ENCODE results near the gene SLC37A4. TPM values are rescaled to one million over a fixed set of nuclear protein-coding genes. Genes with fewer than 3 reads are reported as not detected.

SLC37A4 gene
- total and polyA plus RNA-seq, 2 of the 8 experiments (the other 6 are each of a cell fraction or from before 2014, with no cell fraction given), result 35.1 to 91.9 TPM

DNA sequence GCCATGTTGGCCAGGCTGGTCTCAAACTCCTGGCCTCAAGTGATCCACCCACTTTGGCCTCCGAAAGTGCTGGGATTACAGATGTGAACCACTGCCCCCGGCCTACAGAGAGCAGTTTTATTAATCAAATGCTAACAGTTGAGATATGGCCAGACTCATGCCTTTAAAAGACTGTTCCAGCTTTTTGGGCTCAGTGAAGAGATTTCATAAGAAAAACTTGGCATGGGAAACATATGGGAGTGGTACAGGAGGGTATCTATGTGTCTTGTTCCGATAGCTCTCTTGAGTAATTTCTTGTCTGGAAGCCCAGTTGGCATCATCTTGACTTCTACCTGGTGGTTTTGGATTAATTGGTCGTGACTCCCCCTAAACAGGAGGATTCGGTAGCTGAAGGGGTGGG, 8.2 kb upstream of the SLC37A4 start:
- POLR2A ChIA-PET (ENCODE audit: partially characterized antibody), result interaction anchor here (1.4 kb wide), 2 partner anchors 9 to 416 kb away, joined by 3 to 6 read pairs; no protein-coding TSS in a partner anchor
- Histone ChIP-seq H3K36me3 (ENCODE audit: control insufficient read depth in 2 of 4, insufficient read depth in 4 of 4, low read length in 3 of 4) (no peaks in the 10 kb centered on the region), H4K8ac (ENCODE audit: extremely low read depth, insufficient read depth, low read length) (no peak overlapping the region), H3K79me2 (ENCODE audit: control insufficient read depth in 1 of 2, insufficient read depth in 2 of 2, low read length in 2 of 2) (no peaks in the 10 kb centered on the region), H2BK12ac (ENCODE audit: low read depth, low read length) (no peak overlapping the region), H3K4ac (replicated peaks; ENCODE audit: insufficient read length, low read depth, low read length) (no peak overlapping the region), H3K9me3 (ENCODE audit: insufficient read depth in 2 of 2, low read depth in 1 of 2, low read length in 1 of 2) (no peaks in the 10 kb centered on the region), H3K79me1 (ENCODE audit: low read depth, low read length) (no peaks in the 10 kb centered on the region), H2BK5ac (ENCODE audit: low read depth, low read length) (no peak overlapping the region), H3K4me2 (ENCODE audit: insufficient read depth in 1 of 2, low read depth in 2 of 2, low read length in 2 of 2) (no peak overlapping the region), H3K4me1 (replicated peaks in 1 of 4; ENCODE audit: control insufficient read depth in 3 of 4, insufficient read depth in 4 of 4, low read length in 3 of 4) (peaks cover 0 to 3% (median 1%) of the 10 kb centered on the region in 4 experiments; a peak in 3 of 7 replicates), H3K18ac (ENCODE audit: extremely low read depth, low read length) (no peak overlapping the region; the same call in 1 of the 2 replicates), H2AK5ac (ENCODE audit: low read depth, low read length) (no peak overlapping the region), H4K91ac (replicated peaks; ENCODE audit: insufficient read length, low read length) (no peak overlapping the region), H3K4me3 (ENCODE audit: extremely low read depth in 1 of 4, insufficient read depth in 2 of 4, low read depth in 3 of 4, low read length in 4 of 4) (no peak overlapping the region), H3K27ac (ENCODE audit: low read depth, low read length) (no peak overlapping the region), H4K5ac (ENCODE audit: insufficient read length, low read depth, low read length) (no peak overlapping the region), H3K9ac (replicated peaks in 1 of 4; ENCODE audit: extremely low read depth in 1 of 4, low read depth in 3 of 4, low read length in 3 of 4) (no peak overlapping the region), H2BK15ac (ENCODE audit: low read length) (no peak overlapping the region), H2AFZ (ENCODE audit: low read length) (no peak overlapping the region), H2BK120ac (replicated peaks; ENCODE audit: low read depth, low read length) (no peak overlapping the region), H2BK20ac (ENCODE audit: low read length) (no peak overlapping the region), H3K56ac (replicated peaks; ENCODE audit: insufficient read length, low read depth, low read length) (no peak overlapping the region), H3K27me3 (replicated peaks in 1 of 4; ENCODE audit: control insufficient read depth in 3 of 4, extremely low read depth in 1 of 4, insufficient read depth in 3 of 4, low read length in 3 of 4) (no peaks in the 10 kb centered on the region), H3K23ac (ENCODE audit: insufficient read length) (no peak overlapping the region), H3K23me2 (ENCODE audit: low read depth, low read length) (no peaks in the 10 kb centered on the region), H4K20me1 (replicated peaks in 1 of 2; ENCODE audit: control insufficient read depth in 1 of 2, insufficient read depth in 2 of 2, low read length in 2 of 2) (no peaks in the 10 kb centered on the region), H3K14ac (ENCODE audit: insufficient read length) (no peak overlapping the region)
- 90% methylated on average over 5 of the region's 5 CpGs; no CpG with 5 or more reads in 1 of the 2 experiments for WGBS, 2 experiments (ENCODE audit: extremely low coverage in 1 of 2, insufficient coverage in 1 of 2, insufficient read length in 1 of 2, insufficient replicate concordance in 2 of 2, low coverage in 1 of 2, low lambda C conversion rate in 2 of 2, missing lambda C conversion rate in 1 of 2)
- no peak for FAIRE-seq
- CTCF ChIA-PET (ENCODE audit: partially characterized antibody), result interaction anchor here (1.1 kb wide), 1 partner anchor 18 kb away, joined by 3 read pairs; no protein-coding TSS in a partner anchor
- no peak for DNase-seq (ENCODE audit: low read depth in 1 of 2, low spot score in 2 of 2)
- no peak for TF ChIP-seq KDM5A (IDR thresholded peaks at IDR 0.05; ENCODE audit: low read length)
- no peak for TF ChIP-seq JUN (IDR thresholded peaks at IDR 0.05; ENCODE audit: low read depth, low read length)
- TF ChIP-seq RAD21 (IDR thresholded peaks at IDR 0.05 in 1 of 2, conservative IDR thresholded peaks at IDR 0.05 in 1 of 2; ENCODE audit: low read depth in 2 of 2, low read length in 2 of 2), result no peak
